K562 (cell line): ENCODE results near the gene TYRP1. TPM values are rescaled to one million over a fixed set of nuclear protein-coding genes. Genes with fewer than 3 reads are reported as not detected.

ENCODE experiments used
- EWSR1 ChIP-seq: fragments of 450-650 bp; IDR thresholded peaks from 2 replicates; pipeline ENCODE4 v1.6.1; 2018; ENCODE audit warnings: borderline replicate concordance, mild to moderate bottlenecking, low read depth, moderate library complexity; ENCODE audit not compliant: partially characterized antibody
- KAT7 ChIP-seq: sonication (generic); formaldehyde crosslinking; IDR thresholded peaks from 2 replicates; pipeline ENCODE4 v1.8.0; 2022; ENCODE audit warnings: missing genetic modification reagents, mild to moderate bottlenecking, borderline replicate concordance
- SRSF3 ChIP-seq: fragments of 200-400 bp; formaldehyde crosslinking; IDR thresholded peaks from 2 replicates; pipeline ENCODE4 v1.6.1; 2016; ENCODE audit warnings: mild to moderate bottlenecking, low read length, moderate library complexity; ENCODE audit not compliant: insufficient read depth
- TCFL5 ChIP-seq: fragments of 250-450 bp; sonication (Bioruptor Pico); conservative IDR thresholded peaks from 2 replicates; pipeline ENCODE4 v1.6.1; 2021; ENCODE audit warnings: mild to moderate bottlenecking, moderate library complexity, matching md5 sums
- TEAD4 ChIP-seq, 2 experiments: sonication (generic) in 1 of 2; formaldehyde crosslinking in 1 of 2; IDR thresholded peaks; 2 replicates each; pipeline versions ENCODE4 v1.6.1 to v1.8.0; 2012 to 2022; ENCODE audit warnings: borderline replicate concordance in 1 of 2, inconsistent platforms in 1 of 2, low read length in 1 of 2, mild to moderate bottlenecking in 1 of 2, missing genetic modification reagents in 1 of 2
- VEZF1 ChIP-seq: fragments of 200-800 bp; sonication (Bioruptor generic); IDR thresholded peaks from 2 replicates; pipeline ENCODE4 v1.6.1; 2017; ENCODE audit warnings: missing genetic modification characterization, missing compliant biosample characterization
- ZNF134 ChIP-seq: fragments of 250-450 bp; sonication (Bioruptor Pico); conservative IDR thresholded peaks from 2 replicates; pipeline ENCODE4 v1.4.0; 2020
- ZNF318 ChIP-seq, 2 experiments: fragments of 450-650 bp; IDR thresholded peaks; 2 replicates each; pipeline ENCODE4 v1.6.1; 2016; ENCODE audit warnings: mild to moderate bottlenecking in 2 of 2, borderline replicate concordance in 1 of 2, low read depth in 1 of 2, moderate library complexity in 1 of 2
- polyA plus RNA-seq, 8 experiments: library from polyadenylated mRNA; depleted of rRNA in 4 of 8; stranded (reverse) in 5 of 8; unstranded in 3 of 8; fragments of >200 nt; fragmentation: Nextera tagmentation in 2 of 8; fragmentation: Illumina TruSeq in 1 of 8; extraction: Ambion mirVana in 2 of 8; extraction: Trizol in 1 of 8; gene quantifications; 2 replicates each; pipeline versions ENCODE4 v1.2.1 to v1.2.3, GENCODE V29; 2011 to 2014; ENCODE audit warnings: inconsistent platforms in 1 of 8, missing spikeins in 1 of 8
- total RNA-seq, 7 experiments: library from RNA; depleted of rRNA in 6 of 7; stranded (reverse); fragments of >200 nt in 6 of 7; fragmentation: Illumina TruSeq in 2 of 7; extraction: Trizol in 2 of 7; gene quantifications; 2 replicates each; pipeline versions ENCODE4 v1.2.1 to v1.2.3, GENCODE V29; 2011 to 2021; ENCODE audit warnings: low replicate concordance in 1 of 7

TYRP1 gene
- total and polyA plus RNA-seq, 9 of the 15 experiments (the other 6 are each of a cell fraction or from before 2014, with no cell fraction given) = not detected

DNA sequence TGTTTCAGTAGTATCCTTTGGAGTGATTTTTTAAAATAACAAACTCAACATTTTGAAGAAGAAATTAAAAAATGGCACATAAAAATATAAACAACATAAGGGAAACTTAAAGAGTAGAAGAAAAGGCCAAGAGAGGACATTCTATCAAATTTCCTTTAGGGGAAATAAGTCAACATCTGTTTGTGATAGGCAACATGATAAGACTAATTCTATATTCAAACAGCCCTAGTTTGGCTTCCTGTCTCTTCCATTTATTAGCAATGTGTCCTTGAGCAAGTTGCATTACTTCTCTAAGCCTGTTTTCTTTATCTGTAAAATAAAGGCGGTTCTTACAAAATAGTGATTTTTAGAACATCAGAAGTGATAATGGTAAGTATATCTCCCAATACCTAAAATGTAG lies 24.7 kb downstream of the TYRP1 start (continued):
- no peak for TF ChIP-seq KAT7
- TF ChIP-seq VEZF1 (CRISPR knock-in tag) = no peak
- no peak for TF ChIP-seq TEAD4 (IDR thresholded peaks at IDR 0.05; ENCODE audit: low read length)
- TF ChIP-seq TEAD4 (CRISPR knock-in tag; IDR thresholded peaks at IDR 0.05; ENCODE audit: borderline replicate concordance) = no peak
- TF ChIP-seq ZNF134 = no peak
- TF ChIP-seq SRSF3 = no peak
- no peak for TF ChIP-seq ZNF318 (IDR thresholded peaks at IDR 0.05; ENCODE audit: borderline replicate concordance in 1 of 2, low read depth in 1 of 2)
- no peak for TF ChIP-seq EWSR1
- no peak for TF ChIP-seq TCFL5 (CRISPR knock-in tag)
- TF ChIP-seq, all 486 proteins: peak for 0
